GM12878 (cell line): ENCODE results near the gene WASF2.

Source experiments
- POLR2A ChIP-seq: IDR thresholded peaks from 2 replicates; pipeline ENCODE4 v1.6.1; 2011; ENCODE audit warnings: low read depth, mild to moderate bottlenecking, low read length
- POLR2AphosphoS5 ChIP-seq: IDR thresholded peaks from 2 replicates; pipeline ENCODE4 v1.6.1; 2011; ENCODE audit warnings: mild to moderate bottlenecking, low read length, inconsistent platforms
- SMAD1 ChIP-seq: fragments of 450-650 bp; IDR thresholded peaks from 2 replicates; pipeline ENCODE4 v1.6.1; 2018; ENCODE audit warnings: mild to moderate bottlenecking, low read depth; ENCODE audit not compliant: partially characterized antibody

GRCh38 chr1:27536767-27537166 lies 46.8 kb upstream of the WASF2 start:
- TF ChIP-seq POLR2AphosphoS5 (no peak), SMAD1 (no peak), POLR2A (no peak)
